Epithelial cell of proximal tubule (primary cell): Measurements from ENCODE around the gene CRTC3. TPM values are rescaled to one million over a fixed set of nuclear protein-coding genes. Genes with fewer than 3 reads are reported as not detected.

Experiments
- DNase-seq: peaks from one replicate; pipeline ENCODE4 v3.0.0-alpha.2; 2011; ENCODE audit warnings: low read depth
- H3K4me3 ChIP-seq: 2 replicates; pipeline ENCODE4 v1.5.1; 2011; ENCODE audit warnings: low read depth, mild to moderate bottlenecking, low read length
- total RNA-seq: library from RNA; depleted of rRNA; stranded (reverse); fragments of >200 nt; gene quantifications from 2 replicates; pipeline ENCODE4 v1.2.3, GENCODE V29; 2015
- TF ChIP-seq, protein P1 (sequence below): conservative IDR thresholded peaks from 2 replicates; pipeline ENCODE4 v1.5.1; 2012; ENCODE audit warnings: low read depth, mild to moderate bottlenecking, low read length

The CRTC3 gene
- total RNA-seq, 1 donor from 2014 or later = 7.1 TPM

DNA sequence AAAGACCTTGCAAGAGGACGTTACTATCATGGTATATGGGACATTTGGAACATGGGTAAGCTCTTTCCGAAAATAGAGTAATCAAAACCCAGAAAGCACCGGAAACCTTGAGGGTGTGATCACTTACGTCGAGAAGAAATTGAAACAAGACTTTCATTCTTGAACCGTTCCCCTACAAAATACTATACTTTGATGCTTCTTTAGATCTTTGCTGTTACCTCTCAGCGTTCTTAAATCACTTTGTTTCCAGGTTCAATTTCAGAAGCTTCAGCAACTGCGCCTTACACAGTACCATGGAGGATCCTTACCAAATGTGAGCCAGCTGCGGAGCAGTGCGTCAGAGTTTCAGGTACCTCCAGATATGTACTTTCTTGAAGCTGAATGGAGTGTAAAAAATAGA, 10.1 kb downstream of the CRTC3 start:
- H3K4me3 ChIP-seq = no peak overlapping the region
- no peak for DNase-seq
- TF ChIP-seq, protein P1, sequence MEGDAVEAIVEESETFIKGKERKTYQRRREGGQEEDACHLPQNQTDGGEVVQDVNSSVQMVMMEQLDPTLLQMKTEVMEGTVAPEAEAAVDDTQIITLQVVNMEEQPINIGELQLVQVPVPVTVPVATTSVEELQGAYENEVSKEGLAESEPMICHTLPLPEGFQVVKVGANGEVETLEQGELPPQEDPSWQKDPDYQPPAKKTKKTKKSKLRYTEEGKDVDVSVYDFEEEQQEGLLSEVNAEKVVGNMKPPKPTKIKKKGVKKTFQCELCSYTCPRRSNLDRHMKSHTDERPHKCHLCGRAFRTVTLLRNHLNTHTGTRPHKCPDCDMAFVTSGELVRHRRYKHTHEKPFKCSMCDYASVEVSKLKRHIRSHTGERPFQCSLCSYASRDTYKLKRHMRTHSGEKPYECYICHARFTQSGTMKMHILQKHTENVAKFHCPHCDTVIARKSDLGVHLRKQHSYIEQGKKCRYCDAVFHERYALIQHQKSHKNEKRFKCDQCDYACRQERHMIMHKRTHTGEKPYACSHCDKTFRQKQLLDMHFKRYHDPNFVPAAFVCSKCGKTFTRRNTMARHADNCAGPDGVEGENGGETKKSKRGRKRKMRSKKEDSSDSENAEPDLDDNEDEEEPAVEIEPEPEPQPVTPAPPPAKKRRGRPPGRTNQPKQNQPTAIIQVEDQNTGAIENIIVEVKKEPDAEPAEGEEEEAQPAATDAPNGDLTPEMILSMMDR = no peak

DNA sequence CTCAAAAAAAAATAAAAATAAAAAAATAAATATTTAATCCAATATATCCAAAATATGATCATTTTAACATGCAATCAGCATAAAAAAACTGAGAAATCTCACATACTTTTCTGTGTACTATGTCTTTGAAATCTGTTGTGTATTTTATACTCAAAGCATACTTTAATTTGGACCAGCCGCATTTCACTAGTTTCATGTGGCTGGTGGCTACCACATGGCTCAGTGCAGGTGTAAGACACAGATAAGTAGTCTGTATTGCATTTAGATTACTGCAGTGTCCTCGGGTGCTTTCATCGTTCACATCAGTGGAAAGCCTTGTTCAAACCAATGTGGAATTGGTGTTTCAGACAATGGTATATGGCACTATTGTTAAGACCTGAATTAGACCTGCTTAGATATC, 11.0 kb downstream of the CRTC3 start:
- DNase-seq = no peak

DNA sequence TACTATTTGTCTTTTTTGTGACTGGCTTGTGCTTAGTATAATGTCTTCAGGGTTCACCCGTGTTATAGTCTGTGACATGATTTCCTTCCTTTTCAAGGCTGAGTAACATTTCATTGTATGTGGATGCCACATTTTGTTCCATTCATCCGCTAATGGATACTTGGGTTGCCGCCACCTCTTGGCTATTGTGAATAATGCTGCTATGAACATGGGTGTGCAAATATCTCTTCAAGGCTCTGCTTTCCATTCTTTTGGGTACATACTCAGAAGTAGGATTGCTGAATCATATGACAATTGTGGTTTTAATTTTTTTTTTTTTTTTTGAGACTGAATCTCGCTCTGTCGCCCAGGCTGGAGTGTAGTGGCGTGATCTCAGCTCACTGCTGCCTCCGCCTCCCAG, 15.4 kb downstream of the CRTC3 start:
- TF ChIP-seq, protein P1 = no peak
- DNase-seq = no peak

More for the DNA sequence above, 11.0 kb downstream of the CRTC3 start:
- H3K4me3 ChIP-seq = no peak overlapping the region
- TF ChIP-seq, protein P1 = no peak

DNA sequence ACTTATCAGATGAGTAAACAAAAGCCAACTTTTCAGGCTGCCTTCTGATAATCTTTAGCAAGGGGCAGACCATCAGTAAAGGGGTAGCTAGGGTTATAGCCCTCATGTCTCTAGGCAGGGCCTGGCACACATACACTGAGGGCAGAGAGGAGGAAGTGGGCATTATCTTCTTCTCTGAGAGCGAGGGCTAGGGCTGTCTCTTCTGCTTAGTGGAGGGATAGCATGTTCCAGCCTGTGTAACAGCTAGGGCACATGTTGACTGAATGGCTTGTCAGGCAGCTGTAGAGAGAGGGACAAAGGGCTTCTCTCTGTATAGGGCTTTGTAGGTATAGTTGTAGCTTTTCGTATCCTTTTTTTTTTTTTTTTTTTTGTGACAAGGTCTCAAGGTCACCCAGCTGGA, 17.8 kb downstream of the CRTC3 start:
- TF ChIP-seq, protein P1 = no peak
- no peak for DNase-seq
- no peak overlapping the region for H3K4me3 ChIP-seq

More for the DNA sequence above, 15.4 kb downstream of the CRTC3 start:
- H3K4me3 ChIP-seq = no peak overlapping the region

DNA sequence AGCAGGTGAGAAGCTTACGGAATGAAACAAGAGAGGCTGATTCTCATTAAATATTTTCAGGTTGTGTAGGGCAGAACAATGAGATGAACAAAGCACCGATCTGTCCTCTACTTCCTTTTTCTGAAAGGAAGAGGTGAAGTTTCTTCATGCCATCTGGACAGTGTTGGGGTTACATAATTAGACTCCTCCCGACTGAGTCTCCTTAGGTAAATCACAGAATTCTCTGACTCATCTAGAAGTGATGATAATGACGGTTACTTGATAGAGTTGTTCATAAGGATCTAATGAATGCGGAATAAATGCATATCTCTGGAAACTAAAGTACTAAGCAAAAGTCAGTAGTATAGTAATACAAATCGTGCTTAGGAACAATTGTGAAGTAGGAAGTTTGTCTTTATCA, 21.2 kb downstream of the CRTC3 start:
- no peak for DNase-seq

DNA sequence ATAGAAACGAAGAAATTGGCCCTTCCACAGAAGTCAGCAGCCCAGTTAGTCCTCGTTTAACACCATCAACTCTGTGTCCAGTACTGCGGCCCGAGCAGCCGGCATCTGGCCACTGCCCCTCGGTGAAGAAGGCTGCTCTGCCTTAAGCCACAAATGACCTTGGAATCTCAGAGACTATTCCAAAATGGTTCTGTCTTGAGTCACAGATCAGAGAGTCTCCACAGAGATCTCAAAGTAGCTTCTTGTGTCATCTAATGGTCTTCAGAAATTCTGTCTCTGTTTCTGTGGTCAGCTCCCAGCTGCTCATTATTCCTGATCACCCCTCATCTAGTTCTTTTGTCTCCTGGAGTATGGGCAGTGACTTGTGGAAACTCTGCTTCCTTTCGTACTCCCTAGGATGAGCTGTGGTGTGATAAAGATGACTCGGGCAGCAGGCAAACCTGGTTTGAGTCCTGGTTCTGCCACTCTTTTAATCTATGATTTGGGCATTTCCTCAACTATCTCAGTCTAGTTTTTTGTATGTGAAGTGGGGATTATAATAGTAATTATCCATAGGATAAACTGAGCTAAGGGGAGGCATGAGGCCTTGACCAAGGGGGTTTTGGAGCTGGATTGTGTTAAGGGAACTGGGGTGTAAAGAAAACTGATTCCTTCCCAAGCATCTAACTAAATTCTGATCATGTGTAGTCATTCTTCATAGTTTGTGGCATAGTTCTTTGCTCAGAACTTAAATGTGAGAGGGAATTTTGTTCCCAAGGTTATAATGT, 22.6 kb downstream of the CRTC3 start:
- DNase-seq = no peak
- TF ChIP-seq, protein P1 = no peak
- H3K4me3 ChIP-seq = no peak overlapping the region

More for the DNA sequence above, 21.2 kb downstream of the CRTC3 start:
- TF ChIP-seq, protein P1 = no peak
- no peak overlapping the region for H3K4me3 ChIP-seq

DNA sequence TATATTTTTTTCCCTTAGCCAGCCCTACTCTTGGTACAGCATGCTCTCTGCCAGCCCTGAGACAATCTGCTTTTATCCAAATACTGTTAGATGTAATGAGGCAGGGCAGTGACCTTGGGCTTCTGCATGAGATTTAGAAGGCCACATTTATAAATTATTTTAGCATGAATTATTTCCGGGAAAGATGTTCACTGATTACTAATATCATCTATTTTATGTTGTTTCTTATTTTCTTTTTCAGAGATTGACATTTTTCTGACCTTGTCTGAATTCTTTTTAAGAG, 23.1 kb downstream of the CRTC3 start:
- H3K4me3 ChIP-seq = no peak overlapping the region
- TF ChIP-seq, protein P1 = no peak

More for the DNA sequence above, 23.1 kb downstream of the CRTC3 start:
- DNase-seq = no peak
